GM18511 (cell line): ENCODE data around the gene TBC1D1.

ENCODE experiments used
- ATAC-seq: cut with Tn5 transposase; IDR thresholded peaks from one replicate; pipeline ENCODE4 v1.9.1; 2021; ENCODE audit warnings: mild to moderate bottlenecking, moderate library complexity; ENCODE audit not compliant: unreplicated experiment

The TBC1D1 gene

DNA sequence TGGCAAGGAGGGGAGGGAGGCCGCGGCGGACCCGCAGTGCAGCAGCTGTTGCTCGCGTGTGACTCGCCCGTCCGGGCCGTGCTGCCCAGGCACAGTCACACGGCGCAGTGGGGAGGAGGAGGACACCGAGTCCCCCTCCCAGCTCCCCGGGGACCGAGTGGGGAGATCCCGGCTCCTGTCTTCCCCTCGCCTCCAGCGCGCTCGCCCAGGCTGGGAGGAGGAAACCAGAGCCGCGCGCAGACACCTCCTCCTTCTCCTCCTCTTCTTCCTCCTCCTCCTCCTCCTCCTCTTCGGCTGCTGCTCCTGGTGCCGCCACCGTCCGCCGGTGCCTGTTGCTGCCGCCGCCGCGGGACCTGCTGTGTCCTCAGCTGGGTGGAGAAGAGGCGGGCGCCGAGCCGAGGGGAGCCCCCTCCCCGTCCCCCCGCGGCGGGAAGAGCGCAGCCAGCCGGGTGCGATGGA, at the start of gene TBC1D1:
TBC1D1 (plus strand) TSS at position 284 of the 459 bp plus-strand sequence. CDS start 11,012 bp downstream, outside the sequence.
- peak; percentile 33 for ATAC-seq

- ATAC-seq = no peak
Observed at GRCh38 chr4:37844204-37844603, 46.7 kb upstream of the TBC1D1 start.

GRCh38 chr4:37845201-37845600, 45.7 kb upstream of the TBC1D1 start:
- ATAC-seq = no peak

- no peak for ATAC-seq
Observed at GRCh38 chr4:37847311-37847884, 43.5 kb upstream of the TBC1D1 start.

- no peak for ATAC-seq
Observed at GRCh38 chr4:37852376-37852775, 38.5 kb upstream of the TBC1D1 start.

DNA sequence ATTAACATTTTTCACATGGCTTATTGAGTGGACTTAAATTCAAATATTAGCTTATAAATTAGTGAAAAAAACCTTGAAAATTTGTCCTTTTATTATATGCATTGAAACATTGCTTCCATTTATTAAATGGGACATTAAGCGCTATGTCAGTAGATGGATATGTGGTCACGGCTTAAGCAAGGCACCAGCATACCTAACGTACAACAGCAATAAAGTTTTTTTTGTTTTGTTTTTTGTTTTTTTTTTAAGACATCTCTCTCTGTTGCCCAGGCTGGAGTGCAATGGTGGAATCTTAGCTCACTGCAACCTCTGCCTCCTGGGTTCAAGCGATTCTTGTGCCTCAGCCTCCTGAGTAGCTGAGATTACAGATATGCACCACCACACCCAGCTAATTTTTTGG, 32.8 kb upstream of the TBC1D1 start:
- no peak for ATAC-seq

DNA sequence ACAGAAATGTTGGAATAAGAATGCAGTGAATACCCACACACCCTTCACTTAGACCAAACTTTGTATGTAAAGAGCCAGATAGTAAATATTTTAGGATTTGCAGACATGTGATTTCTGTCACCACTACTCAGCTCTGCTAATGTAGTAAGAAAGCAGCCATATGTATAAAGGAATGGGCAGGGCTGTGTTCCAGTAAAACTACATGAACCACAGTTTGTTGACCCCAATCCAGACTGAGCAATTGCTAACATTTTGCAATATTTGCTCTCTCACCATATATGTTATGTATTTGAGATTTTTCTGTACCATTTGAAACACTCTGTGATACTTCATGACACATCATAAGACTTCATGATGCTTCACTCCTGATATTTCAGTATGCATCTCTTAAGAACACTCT, 32.0 kb upstream of the TBC1D1 start:
- no peak for ATAC-seq

DNA sequence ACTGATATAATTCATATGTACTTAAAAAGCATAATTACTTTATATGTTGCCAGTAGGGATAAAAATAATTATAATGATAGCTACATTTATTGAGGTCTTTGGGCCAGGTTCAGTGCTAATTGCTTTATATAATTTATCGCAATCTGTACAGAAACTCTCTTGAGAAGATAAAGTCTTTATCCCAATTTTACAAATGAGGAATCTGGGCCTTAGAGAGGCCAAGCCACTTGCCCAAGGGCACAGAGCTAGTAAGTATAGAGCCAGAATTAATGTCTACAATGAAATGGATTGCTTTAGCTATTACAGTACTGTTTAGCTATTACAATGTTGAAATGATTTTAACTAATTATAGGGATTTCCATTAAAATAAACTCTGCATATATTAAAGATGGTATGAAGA, 30.6 kb upstream of the TBC1D1 start:
- ATAC-seq = no peak

GRCh38 chr4:37862961-37863360, 27.9 kb upstream of the TBC1D1 start:
- no peak for ATAC-seq

DNA sequence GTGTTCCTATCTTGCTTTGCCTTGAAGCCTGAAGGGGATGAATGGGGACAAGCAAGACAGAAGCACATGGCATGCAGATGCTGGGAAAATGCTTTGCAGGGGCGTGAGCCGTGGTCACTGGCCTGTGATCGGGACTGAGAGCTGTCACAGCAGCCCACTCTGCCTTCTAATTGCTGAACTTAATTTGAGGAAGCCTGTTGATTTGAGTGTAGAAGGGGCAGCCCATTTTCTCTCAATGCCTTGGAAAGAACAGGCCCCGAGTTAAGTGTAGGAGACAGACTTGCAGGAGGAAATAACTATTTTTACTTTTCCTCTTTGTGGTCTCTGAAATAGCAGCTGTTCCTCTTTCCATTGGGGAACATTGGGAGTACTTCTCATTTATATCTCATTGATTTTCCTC, 26.1 kb upstream of the TBC1D1 start:
- no peak for ATAC-seq

- ATAC-seq = no peak
Observed at GRCh38 chr4:37865450-37865849, 25.4 kb upstream of the TBC1D1 start.

GRCh38 chr4:37867102-37867501, 23.8 kb upstream of the TBC1D1 start:
- ATAC-seq = no peak

GRCh38 chr4:37868238-37868637, 22.6 kb upstream of the TBC1D1 start:
- ATAC-seq = no peak

DNA sequence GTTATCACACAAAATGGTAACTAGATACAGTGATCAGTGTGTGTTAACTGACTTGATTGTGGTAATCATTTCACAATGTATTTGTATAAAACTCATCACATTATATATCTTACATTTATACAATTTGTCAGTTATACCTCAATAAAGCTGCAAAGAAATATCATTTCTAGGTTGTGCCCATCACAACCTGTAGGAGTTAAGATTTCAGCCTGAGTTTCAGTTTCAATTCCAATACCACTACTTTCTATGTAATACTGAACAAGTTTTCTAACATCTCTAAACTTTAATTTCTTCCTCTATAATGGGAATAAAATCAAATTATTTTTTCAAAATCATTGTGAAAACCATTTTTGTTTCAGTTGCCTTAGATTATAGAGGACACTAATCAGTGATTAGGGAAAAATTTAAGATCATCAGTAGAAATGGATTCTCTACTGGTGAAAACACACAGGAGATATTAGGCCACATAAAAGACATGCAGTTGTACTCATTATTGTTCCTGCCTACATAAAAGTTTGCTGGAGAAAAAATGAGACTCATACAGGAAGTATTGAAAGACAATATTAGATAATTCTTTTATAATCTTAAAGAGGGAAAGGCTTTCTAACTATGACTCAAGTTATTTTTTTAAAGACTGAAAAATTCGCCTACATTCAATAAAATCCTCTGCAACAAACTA, 18.4 kb upstream of the TBC1D1 start:
- ATAC-seq = no peak

DNA sequence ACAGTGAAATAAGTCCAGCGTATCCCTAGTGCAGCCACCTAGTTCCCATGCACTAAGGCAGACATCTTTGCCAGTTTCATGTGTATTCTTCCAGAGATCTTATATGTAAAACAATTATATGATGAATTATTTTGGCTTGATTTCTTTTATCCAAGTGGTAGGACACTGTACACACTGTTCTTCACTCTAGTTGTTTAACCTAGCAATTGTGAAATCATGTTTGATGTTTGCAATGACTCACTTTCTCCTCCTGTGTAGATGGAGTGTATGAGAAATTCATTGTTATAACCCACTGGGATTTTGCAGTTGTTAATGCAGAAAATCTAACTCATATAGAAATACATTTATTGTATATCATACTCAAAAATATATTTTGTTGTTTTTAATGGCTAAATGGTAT, 17.5 kb upstream of the TBC1D1 start:
- ATAC-seq = no peak

GRCh38 chr4:37876156-37876555, 14.7 kb upstream of the TBC1D1 start:
- ATAC-seq = no peak

- ATAC-seq = no peak
Observed at GRCh38 chr4:37879365-37879764, 11.5 kb upstream of the TBC1D1 start.

DNA sequence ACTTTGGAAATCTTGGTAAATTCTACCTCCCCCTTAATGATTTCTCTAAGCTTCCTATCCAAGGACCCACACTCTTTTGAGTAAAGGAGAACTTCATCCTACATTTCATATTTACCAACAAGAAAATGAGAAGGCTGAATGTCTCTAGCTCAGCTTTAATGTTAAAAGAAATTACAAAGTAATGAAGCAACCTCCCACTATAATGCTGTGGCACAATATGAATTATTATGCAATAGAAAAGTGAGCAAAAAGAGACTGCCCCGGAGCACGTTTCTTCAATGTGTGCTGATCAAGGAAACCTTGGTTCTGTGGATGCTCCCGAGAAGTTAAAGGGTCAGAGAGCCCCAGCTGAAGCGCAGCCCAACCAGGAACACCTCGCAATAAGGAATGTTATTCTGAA, 9.1 kb upstream of the TBC1D1 start:
- no peak for ATAC-seq

- no peak for ATAC-seq
Observed at GRCh38 chr4:37882665-37883296, 8.1 kb upstream of the TBC1D1 start.

GRCh38 chr4:37884855-37885487, 5.9 kb upstream of the TBC1D1 start:
- no peak for ATAC-seq

GRCh38 chr4:37885496-37885895, 5.4 kb upstream of the TBC1D1 start:
- ATAC-seq = no peak
